ENCODE measurements around the gene RNGTT.
"Not testable (repeated sequence)": the region's sequence is repeated elsewhere in the genome, so short reads cannot be mapped to it uniquely, and the experiment has no call there.

Gene RNGTT

GRCh38 chr6:88869263-88870020 is 94.0 kb downstream of the RNGTT start:
- no peak for DNase-seq (ENCODE audit: low read depth in 2 of 2, low spot score in 1 of 2)

- DNase-seq (ENCODE audit: low read depth in 2 of 2, low spot score in 1 of 2) = no peak
Observed at GRCh38 chr6:88867841-88868731, 95.3 kb downstream of the RNGTT start.

GRCh38 chr6:88866856-88867255 is 96.6 kb downstream of the RNGTT start:
- DNase-seq (ENCODE audit: low read depth in 2 of 2, low spot score in 1 of 2) = no peak

- no peak for DNase-seq (ENCODE audit: low read depth in 2 of 2, low spot score in 1 of 2)
Observed at GRCh38 chr6:88865275-88865674, 98.1 kb downstream of the RNGTT start.

- no peak for DNase-seq (ENCODE audit: low read depth in 2 of 2, low spot score in 1 of 2)
Observed at GRCh38 chr6:88864359-88865054, 98.9 kb downstream of the RNGTT start.

- no peak for DNase-seq (ENCODE audit: low read depth in 2 of 2, low spot score in 1 of 2)
Observed at GRCh38 chr6:88860310-88860709, 103.1 kb downstream of the RNGTT start.

- no peak for DNase-seq (ENCODE audit: low read depth in 2 of 2, low spot score in 1 of 2)
Observed at GRCh38 chr6:88858455-88858854, 105.0 kb downstream of the RNGTT start.

- no peak for DNase-seq (ENCODE audit: low read depth in 2 of 2, low spot score in 1 of 2)
Observed at GRCh38 chr6:88856566-88856965, 106.9 kb downstream of the RNGTT start.

GRCh38 chr6:88855541-88856147 is 107.8 kb downstream of the RNGTT start:
- no peak for DNase-seq (ENCODE audit: low read depth in 2 of 2, low spot score in 1 of 2)

GRCh38 chr6:88852775-88853174 is 110.6 kb downstream of the RNGTT start:
- no peak for DNase-seq (ENCODE audit: low read depth in 2 of 2, low spot score in 1 of 2)

- no peak for DNase-seq (ENCODE audit: low read depth in 2 of 2, low spot score in 1 of 2)
Observed at GRCh38 chr6:88852000-88852399, 111.4 kb downstream of the RNGTT start.

GRCh38 chr6:88848870-88849269 is 114.5 kb downstream of the RNGTT start:
- no peak for DNase-seq (ENCODE audit: low read depth in 2 of 2, low spot score in 1 of 2)

- DNase-seq (ENCODE audit: low read depth in 2 of 2, low spot score in 1 of 2) = no peak
Observed at GRCh38 chr6:88843040-88843439, 120.4 kb downstream of the RNGTT start.

- no peak for DNase-seq (ENCODE audit: low read depth in 2 of 2, low spot score in 1 of 2)
Observed at GRCh38 chr6:88842320-88842719, 121.1 kb downstream of the RNGTT start.

- DNase-seq (ENCODE audit: low read depth in 2 of 2, low spot score in 1 of 2) = no peak
Observed at GRCh38 chr6:88840796-88841539, 122.5 kb downstream of the RNGTT start.

- DNase-seq (ENCODE audit: low read depth in 2 of 2, low spot score in 1 of 2) = no peak
Observed at GRCh38 chr6:88840289-88840688, 123.1 kb downstream of the RNGTT start.

- no peak for DNase-seq (ENCODE audit: low read depth in 2 of 2, low spot score in 1 of 2)
Observed at GRCh38 chr6:88839280-88839679, 124.1 kb downstream of the RNGTT start.

GRCh38 chr6:88835210-88835609 is 128.2 kb downstream of the RNGTT start:
- DNase-seq (ENCODE audit: low read depth in 2 of 2, low spot score in 1 of 2) = no peak

GRCh38 chr6:88833071-88833470 is 130.3 kb downstream of the RNGTT start:
- not testable (repeated sequence) for DNase-seq (ENCODE audit: low read depth in 2 of 2, low spot score in 1 of 2)

- not testable (repeated sequence) for DNase-seq (ENCODE audit: low read depth in 2 of 2, low spot score in 1 of 2)
Observed at GRCh38 chr6:88827599-88827998, 135.8 kb downstream of the RNGTT start.

GRCh38 chr6:88825856-88826255 is 137.6 kb downstream of the RNGTT start:
- DNase-seq (ENCODE audit: low read depth in 2 of 2, low spot score in 1 of 2) = no peak
